ENCODE results near the gene ABHD17C. TPM values are rescaled to one million over a fixed set of nuclear protein-coding genes. Genes with fewer than 3 reads are reported as not detected.
"Not testable (repeated sequence)": the region's sequence is repeated elsewhere in the genome, so short reads cannot be mapped to it uniquely, and the experiment has no call there.

Gene ABHD17C
- total RNA-seq, 2 experiments from 2014 or later: 1.5 to 2.2 TPM

- Mint-ChIP-seq H3K27me3 (no peaks in the 10 kb centered on the region), H3K9me3 (ENCODE audit: low read depth) (no peaks in the 10 kb centered on the region), H3K36me3 (no peaks in the 10 kb centered on the region), H3K4me1 (no peaks in the 10 kb centered on the region), H3K27ac (no peak overlapping the region), H3K4me3 (no peak overlapping the region)
- ATAC-seq: no peak
- DNase-seq: no peak
- CTCF ChIA-PET: no interaction called here
Observed at GRCh38 chr15:80745888-80746287, 50.8 kb downstream of the ABHD17C start.

GRCh38 chr15:80747317-80748053 lies 52.4 kb downstream of the ABHD17C start:
- no peak overlapping the region for H3K4me3 Mint-ChIP-seq
- no peaks in the 10 kb centered on the region for H3K36me3 Mint-ChIP-seq
- CTCF ChIA-PET: no interaction called here
- no peaks in the 10 kb centered on the region for H3K27me3 Mint-ChIP-seq
- no peak for ATAC-seq
- no peaks in the 10 kb centered on the region for H3K4me1 Mint-ChIP-seq
- no peaks in the 10 kb centered on the region for H3K9me3 Mint-ChIP-seq (ENCODE audit: low read depth)
- H3K27ac Mint-ChIP-seq: no peak overlapping the region
- no peak for DNase-seq

- DNase-seq: no peak
- no peaks in the 10 kb centered on the region for H3K9me3 Mint-ChIP-seq (ENCODE audit: low read depth)
- no peaks in the 10 kb centered on the region for H3K4me1 Mint-ChIP-seq
- H3K27ac Mint-ChIP-seq: no peak overlapping the region
- CTCF ChIA-PET: interaction anchor here (1.3 kb wide), 1 partner anchor 27 kb away, joined by 3 read pairs; no protein-coding TSS in a partner anchor
- no peaks in the 10 kb centered on the region for H3K27me3 Mint-ChIP-seq
- no peak for ATAC-seq
- no peak overlapping the region for H3K4me3 Mint-ChIP-seq
- no peaks in the 10 kb centered on the region for H3K36me3 Mint-ChIP-seq
Observed at GRCh38 chr15:80749589-80749988, 54.5 kb downstream of the ABHD17C start.

- CTCF ChIA-PET: no interaction called here
- Mint-ChIP-seq H3K4me1 (peaks cover 2% of the 10 kb centered on the region), H3K9me3 (ENCODE audit: low read depth) (no peaks in the 10 kb centered on the region), H3K27ac (no peak overlapping the region), H3K27me3 (no peaks in the 10 kb centered on the region), H3K4me3 (no peak overlapping the region), H3K36me3 (no peaks in the 10 kb centered on the region)
- DNase-seq (no peak), ATAC-seq (no peak)
Observed at GRCh38 chr15:80750575-80750974, 55.5 kb downstream of the ABHD17C start.

- peaks cover 2% of the 10 kb centered on the region for H3K27me3 Mint-ChIP-seq
- no peaks in the 10 kb centered on the region for H3K36me3 Mint-ChIP-seq
- no peak for DNase-seq
- H3K9me3 Mint-ChIP-seq (ENCODE audit: low read depth): no peaks in the 10 kb centered on the region
- H3K4me1 Mint-ChIP-seq: peaks cover 9% of the 10 kb centered on the region
- H3K4me3 Mint-ChIP-seq: no peak overlapping the region
- CTCF ChIA-PET: no interaction called here
- H3K27ac Mint-ChIP-seq: no peak overlapping the region
- ATAC-seq: no peak
Observed at GRCh38 chr15:80752204-80752603, 57.1 kb downstream of the ABHD17C start.

GRCh38 chr15:80753161-80753560 lies 58.1 kb downstream of the ABHD17C start:
- DNase-seq (no peak), ATAC-seq (no peak)
- Mint-ChIP-seq H3K27ac (no peak overlapping the region), H3K4me3 (no peak overlapping the region), H3K36me3 (no peaks in the 10 kb centered on the region), H3K4me1 (peaks cover 9% of the 10 kb centered on the region), H3K27me3 (peaks cover 6% of the 10 kb centered on the region), H3K9me3 (ENCODE audit: low read depth) (no peaks in the 10 kb centered on the region)
- CTCF ChIA-PET: no interaction called here

GRCh38 chr15:80754014-80754413 lies 58.9 kb downstream of the ABHD17C start:
- Mint-ChIP-seq H3K4me1 (peaks cover 9% of the 10 kb centered on the region), H3K36me3 (no peaks in the 10 kb centered on the region), H3K27ac (no peak overlapping the region), H3K27me3 (peaks cover 9% of the 10 kb centered on the region), H3K4me3 (no peak overlapping the region), H3K9me3 (ENCODE audit: low read depth) (no peaks in the 10 kb centered on the region)
- DNase-seq (no peak), ATAC-seq (no peak)
- CTCF ChIA-PET: interaction anchor here (1.7 kb wide), 1 partner anchor 22 kb away, joined by 5 read pairs; no protein-coding TSS in a partner anchor

- Mint-ChIP-seq H3K36me3 (no peaks in the 10 kb centered on the region), H3K27me3 (peaks cover 11% of the 10 kb centered on the region), H3K9me3 (ENCODE audit: low read depth) (no peaks in the 10 kb centered on the region), H3K27ac (no peak overlapping the region), H3K4me3 (no peak overlapping the region), H3K4me1 (peaks cover 9% of the 10 kb centered on the region)
- DNase-seq (no peak), ATAC-seq (no peak)
- CTCF ChIA-PET: no interaction called here
Observed at GRCh38 chr15:80755885-80756284, 60.8 kb downstream of the ABHD17C start.

GRCh38 chr15:80758130-80758745 lies 63.1 kb downstream of the ABHD17C start:
- Mint-ChIP-seq H3K36me3 (no peaks in the 10 kb centered on the region), H3K27me3 (peaks cover 15% of the 10 kb centered on the region), H3K4me1 (peaks cover 9% of the 10 kb centered on the region), H3K4me3 (no peak overlapping the region), H3K9me3 (ENCODE audit: low read depth) (no peaks in the 10 kb centered on the region), H3K27ac (no peak overlapping the region)
- ATAC-seq (no peak), DNase-seq (no peak)
- CTCF ChIA-PET: no interaction called here

GRCh38 chr15:80760960-80761359 lies 65.8 kb downstream of the ABHD17C start:
- Mint-ChIP-seq H3K4me3 (no peak overlapping the region), H3K36me3 (no peaks in the 10 kb centered on the region), H3K9me3 (ENCODE audit: low read depth) (no peaks in the 10 kb centered on the region), H3K4me1 (peaks cover 3% of the 10 kb centered on the region), H3K27ac (no peak overlapping the region), H3K27me3 (peaks cover 15% of the 10 kb centered on the region)
- CTCF ChIA-PET: interaction anchor here (1.0 kb wide), 1 partner anchor 505 kb away, joined by 4 read pairs; no protein-coding TSS in a partner anchor
- no peak for ATAC-seq
- no peak for DNase-seq

- CTCF ChIA-PET: no interaction called here
- no peak overlapping the region for H3K27ac Mint-ChIP-seq
- H3K9me3 Mint-ChIP-seq (ENCODE audit: low read depth): no peaks in the 10 kb centered on the region
Observed at GRCh38 chr15:80761754-80762153, 66.6 kb downstream of the ABHD17C start.

GRCh38 chr15:80763235-80763634 lies 68.1 kb downstream of the ABHD17C start:
- H3K4me3 Mint-ChIP-seq; H3K4me1 Mint-ChIP-seq; H3K36me3 Mint-ChIP-seq; H3K27ac Mint-ChIP-seq; H3K9me3 Mint-ChIP-seq (ENCODE audit: low read depth); DNase-seq; H3K27me3 Mint-ChIP-seq; ATAC-seq: not testable (repeated sequence)
- CTCF ChIA-PET: interaction anchor here (1.2 to 1.4 kb wide), 2 partner anchors 13 to 16 kb away, joined by 3 to 4 read pairs; partner anchors contain the start of gene CEMIP

More at GRCh38 chr15:80761754-80762153, 66.6 kb downstream of the ABHD17C start:
- Mint-ChIP-seq H3K4me1 (no peaks in the 10 kb centered on the region), H3K36me3 (no peaks in the 10 kb centered on the region), H3K4me3 (no peak overlapping the region), H3K27me3 (peaks cover 13% of the 10 kb centered on the region)
- ATAC-seq (no peak), DNase-seq (no peak)

- Mint-ChIP-seq H3K9me3 (ENCODE audit: low read depth) (no peaks in the 10 kb centered on the region), H3K27ac (no peak overlapping the region), H3K27me3 (peaks cover 12% of the 10 kb centered on the region), H3K4me1 (no peaks in the 10 kb centered on the region), H3K4me3 (no peak overlapping the region), H3K36me3 (no peaks in the 10 kb centered on the region)
- ATAC-seq (no peak), DNase-seq (no peak)
- CTCF ChIA-PET: interaction anchor here (1.4 to 1.7 kb wide), 2 partner anchors 12 kb away, joined by 4 to 6 read pairs; no protein-coding TSS in a partner anchor
Observed at GRCh38 chr15:80764535-80764934, 69.4 kb downstream of the ABHD17C start.

GRCh38 chr15:80766275-80766674 lies 71.2 kb downstream of the ABHD17C start:
- H3K27me3 Mint-ChIP-seq: peaks cover 10% of the 10 kb centered on the region
- ATAC-seq: no peak
- H3K36me3 Mint-ChIP-seq: no peaks in the 10 kb centered on the region
- no peaks in the 10 kb centered on the region for H3K4me1 Mint-ChIP-seq
- CTCF ChIA-PET: interaction anchor here (1.7 kb wide), 1 partner anchor 10 kb away, joined by 6 read pairs; no protein-coding TSS in a partner anchor
- no peak overlapping the region for H3K27ac Mint-ChIP-seq
- no peak for DNase-seq
- no peak overlapping the region for H3K4me3 Mint-ChIP-seq
- H3K9me3 Mint-ChIP-seq (ENCODE audit: low read depth): no peaks in the 10 kb centered on the region

Data from activated CD8-positive, alpha-beta memory T cell treated with anti-CD3 and anti-CD28 coated beads, Interleukin-2, amount 10 ng/mL, durations not matched to agents 7 days and 5 days (primary cell).